Esophagus (tissue), 2 donors: Measurements from ENCODE around the gene SHANK2. TPM values are rescaled to one million over a fixed set of nuclear protein-coding genes. Genes with fewer than 3 reads are reported as not detected.

Experiments used
- H3K27ac ChIP-seq, 2 donors: one replicate each; pipeline ENCODE4 v1.5.1; 2013; ENCODE audit warnings: low read depth in 2 of 2, mild to moderate bottlenecking in 2 of 2, inconsistent platforms in 1 of 2, low read length in 1 of 2, moderate library complexity in 1 of 2
- H3K27me3 ChIP-seq, 2 donors: one replicate each; pipeline ENCODE4 v1.6.1; 2013; ENCODE audit warnings: low read length in 2 of 2, control low read depth in 1 of 2, mild to moderate bottlenecking in 1 of 2; ENCODE audit not compliant: insufficient read depth in 2 of 2, control insufficient read depth in 1 of 2
- H3K36me3 ChIP-seq, 2 donors: one replicate each; pipeline ENCODE4 v1.6.1; 2013; ENCODE audit warnings: low read length in 1 of 2; ENCODE audit not compliant: control insufficient read depth in 2 of 2, insufficient read depth in 2 of 2
- H3K4me1 ChIP-seq, 2 donors: one replicate each; pipeline ENCODE4 v1.6.1; 2013; ENCODE audit warnings: low read length in 1 of 2; ENCODE audit not compliant: control insufficient read depth in 2 of 2, insufficient read depth in 2 of 2
- H3K4me3 ChIP-seq, 2 donors: one replicate each; pipeline ENCODE4 v1.5.1; 2013; ENCODE audit warnings: low read length in 2 of 2, mild to moderate bottlenecking in 2 of 2, low read depth in 1 of 2, moderate library complexity in 1 of 2
- H3K9me3 ChIP-seq, 2 donors: one replicate each; pipeline ENCODE4 v1.6.1; 2013; ENCODE audit warnings: mild to moderate bottlenecking in 2 of 2, low read depth in 1 of 2, low read length in 1 of 2, moderate library complexity in 1 of 2; ENCODE audit not compliant: control insufficient read depth in 2 of 2, insufficient read depth in 1 of 2
- WGBS, 2 donors: extraction: QIAGEN DNeasy Blood & Tissue Kit; methylation state at CpG; one replicate each; pipeline ENCODE4 v1.1.7; 2013; 5-methylcytosine and 5-hydroxymethylcytosine counted together
- polyA plus RNA-seq, 2 donors: library from polyadenylated mRNA; stranded (reverse); fragments of 200-250 nt; gene quantifications; one replicate each; pipeline ENCODE4 v1.2.3, GENCODE V29; 2013
- donor health status: healthy with polysubstance abuse.
- donor health status: Bipolar disorder and iron deficiency.

SHANK2 gene
- polyA plus RNA-seq: 1 to 10 TPM in 1 of 2 donors, under 1 TPM in 1; 0.84 to 4.4 TPM

- 1 to 2% methylated on average over 39 to 70 of the region's 70 CpGs for WGBS, 2 donors
- Histone ChIP-seq H3K4me1 (peaks cover 4 to 7% of the 10 kb centered on the region in 2 donors), H3K27ac (peak within 1 kb of the TSS; percentile 37 to 42), H3K4me3 (peak within 1 kb of the TSS; percentile 56 to 68), H3K27me3 (peaks cover 0 to 5% of the 10 kb centered on the region in 2 donors), H3K9me3 (no peaks in the 10 kb centered on the region), H3K36me3 (no peaks in the 10 kb centered on the region)
Observed at GRCh38 chr11:71252269-71252769, at the start of gene SHANK2. Gene SHANK2, minus strand, starts transcription at chr11:71252577. Its CDS starts 105,251 bp downstream, at chr11:71147326.

- H3K27me3 ChIP-seq: no peaks in the 10 kb centered on the region
- WGBS, 2 donors: 50 to 64% methylated on average over 17 of the region's 17 CpGs
- H3K27ac ChIP-seq: no peak overlapping the region
Observed at GRCh38 chr11:71301858-71302533, 49.6 kb upstream of the SHANK2 start.

GRCh38 chr11:71301046-71301857 lies 48.9 kb upstream of the SHANK2 start:
- Histone ChIP-seq H3K27ac (no peak overlapping the region), H3K4me1 (peaks cover 0 to 8% of the 10 kb centered on the region in 2 donors)
- 79 to 84% methylated on average over 19 of the region's 19 CpGs for WGBS, 2 donors

More at GRCh38 chr11:71301858-71302533, 49.6 kb upstream of the SHANK2 start:
- Histone ChIP-seq H3K9me3 (no peaks in the 10 kb centered on the region), H3K36me3 (no peaks in the 10 kb centered on the region), H3K4me1 (peaks cover 0 to 8% of the 10 kb centered on the region in 2 donors), H3K4me3 (no peak overlapping the region)

GRCh38 chr11:71300187-71300586 lies 47.8 kb upstream of the SHANK2 start:
- no peak overlapping the region for H3K27ac ChIP-seq
- H3K4me1 ChIP-seq: peaks cover 0 to 8% of the 10 kb centered on the region in 2 donors
- WGBS, 2 donors: 78 to 82% methylated on average over 8 of the region's 8 CpGs
- no peaks in the 10 kb centered on the region for H3K27me3 ChIP-seq
- H3K36me3 ChIP-seq: no peaks in the 10 kb centered on the region
- H3K4me3 ChIP-seq: no peak overlapping the region
- peaks cover 0 to 1% of the 10 kb centered on the region in 2 donors for H3K9me3 ChIP-seq

More at GRCh38 chr11:71301046-71301857, 48.9 kb upstream of the SHANK2 start:
- Histone ChIP-seq H3K36me3 (no peaks in the 10 kb centered on the region), H3K9me3 (no peaks in the 10 kb centered on the region), H3K4me3 (no peak overlapping the region), H3K27me3 (no peaks in the 10 kb centered on the region)

- no peaks in the 10 kb centered on the region for H3K27me3 ChIP-seq
- peak overlapping the region; percentile 6 to 59 for H3K27ac ChIP-seq
- peaks cover 0 to 11% of the 10 kb centered on the region in 2 donors for H3K4me1 ChIP-seq
- peaks cover 0 to 5% of the 10 kb centered on the region in 2 donors for H3K9me3 ChIP-seq
- WGBS, 2 donors: 83 to 84% methylated on average over 14 of the region's 14 CpGs
- no peaks in the 10 kb centered on the region for H3K36me3 ChIP-seq
- no peak overlapping the region for H3K4me3 ChIP-seq
Observed at GRCh38 chr11:71298761-71299181, 46.4 kb upstream of the SHANK2 start.

- H3K4me1 ChIP-seq: peaks cover 0 to 11% of the 10 kb centered on the region in 2 donors
- H3K27me3 ChIP-seq: no peaks in the 10 kb centered on the region
- H3K4me3 ChIP-seq: no peak overlapping the region
- no peak overlapping the region for H3K27ac ChIP-seq
- 87% methylated on average over 8 of the region's 8 CpGs for WGBS, 2 donors
- H3K9me3 ChIP-seq: peaks cover 0 to 5% of the 10 kb centered on the region in 2 donors
- H3K36me3 ChIP-seq: no peaks in the 10 kb centered on the region
Observed at GRCh38 chr11:71298016-71298550, 45.7 kb upstream of the SHANK2 start.

GRCh38 chr11:71294846-71295600 lies 42.6 kb upstream of the SHANK2 start:
- no peaks in the 10 kb centered on the region for H3K27me3 ChIP-seq
- whole genome bisulfite sequencing, 2 donors: 85% methylated on average over 9 of the region's 9 CpGs

GRCh38 chr11:71293961-71294782 lies 41.8 kb upstream of the SHANK2 start:
- no peak overlapping the region for H3K27ac ChIP-seq
- H3K9me3 ChIP-seq: peaks cover 0 to 5% of the 10 kb centered on the region in 2 donors
- no peak overlapping the region for H3K4me3 ChIP-seq
- no peaks in the 10 kb centered on the region for H3K36me3 ChIP-seq
- WGBS, 2 donors: 81 to 86% methylated on average over 3 of the region's 3 CpGs
- peaks cover 0 to 6% of the 10 kb centered on the region in 2 donors for H3K4me1 ChIP-seq
- no peaks in the 10 kb centered on the region for H3K27me3 ChIP-seq

More at GRCh38 chr11:71294846-71295600, 42.6 kb upstream of the SHANK2 start:
- Histone ChIP-seq H3K4me1 (peaks cover 0 to 11% of the 10 kb centered on the region in 2 donors), H3K9me3 (peaks cover 0 to 5% of the 10 kb centered on the region in 2 donors), H3K4me3 (no peak overlapping the region), H3K36me3 (no peaks in the 10 kb centered on the region), H3K27ac (no peak overlapping the region)
